Measurements from ENCODE around the gene APLNR.
"Not testable (repeated sequence)": the region's sequence is repeated elsewhere in the genome, so short reads cannot be mapped to it uniquely, and the experiment has no call there.

APLNR gene

GRCh38 chr11:57237204-57237681, at the start of gene APLNR:
TSS of gene APLNR (minus strand) at chr11:57237250. CDS start at chr11:57237004, 246 bp downstream.
- TF ChIP-seq CTCF (IDR thresholded peaks at IDR 0.05; ENCODE audit: low read depth, low read length) = no peak
- H3K4me3 ChIP-seq (ENCODE audit: low read depth, low read length) = no peak within 1 kb of the TSS

GRCh38 chr11:57283231-57283990, 46.4 kb upstream of the APLNR start:
- no peak for TF ChIP-seq CTCF (IDR thresholded peaks at IDR 0.05; ENCODE audit: low read depth, low read length)
- no peak overlapping the region for H3K4me3 ChIP-seq (ENCODE audit: low read depth, low read length)

GRCh38 chr11:57281546-57281945, 44.5 kb upstream of the APLNR start:
- not testable (repeated sequence) for H3K4me3 ChIP-seq (ENCODE audit: low read depth, low read length)

- H3K4me3 ChIP-seq (ENCODE audit: low read depth, low read length) = no peak overlapping the region
- TF ChIP-seq CTCF (IDR thresholded peaks at IDR 0.05; ENCODE audit: low read depth, low read length) = no peak
These were observed 42.1 kb upstream of the APLNR start for GRCh38 chr11:57279116-57279515.

- no peak for TF ChIP-seq CTCF (IDR thresholded peaks at IDR 0.05; ENCODE audit: low read depth, low read length)
- no peak overlapping the region for H3K4me3 ChIP-seq (ENCODE audit: low read depth, low read length)
These were observed 41.7 kb upstream of the APLNR start for GRCh38 chr11:57278721-57279095.

- H3K4me3 ChIP-seq (ENCODE audit: low read depth, low read length) = peak overlapping the region; percentile 46
- peak; percentile 83 for TF ChIP-seq CTCF (IDR thresholded peaks at IDR 0.05; ENCODE audit: low read depth, low read length)
These were observed 41.0 kb upstream of the APLNR start for GRCh38 chr11:57277845-57278720.

GRCh38 chr11:57276971-57277675, 40.1 kb upstream of the APLNR start:
- no peak for TF ChIP-seq CTCF (IDR thresholded peaks at IDR 0.05; ENCODE audit: low read depth, low read length)
- peak overlapping the region; percentile 46; the same call in 1 of the 2 replicates for H3K4me3 ChIP-seq (ENCODE audit: low read depth, low read length)

All from WI38 (cell line).